Activated CD4-positive, alpha-beta T cell treated with anti-CD3 and anti-CD28 coated beads for 36 hours (primary cell): ENCODE measurements around the gene RAPGEF4. TPM values are rescaled to one million over a fixed set of nuclear protein-coding genes. Genes with fewer than 3 reads are reported as not detected.
"Not testable (repeated sequence)": the region's sequence is repeated elsewhere in the genome, so short reads cannot be mapped to it uniquely, and the experiment has no call there.

Experiments used
- ATAC-seq: fragments of 200-7000 bp; cut with Tn5 transposase; one replicate; pipeline ENCODE4 v1.10.0; 2021; ENCODE audit warnings: mild to moderate bottlenecking, moderate library complexity
- CTCF ChIA-PET: fragments of 350-600 bp; sonication (Branson Sonifier 250); formaldehyde crosslinking; loops from one replicate; lab custom pipeline; 2021; ENCODE audit warnings: antibody characterized with exemption; lab: Charles Lee
- POLR2A ChIA-PET: fragments of 350-600 bp; sonication (Branson Sonifier 250); formaldehyde crosslinking; loops from one replicate; lab custom pipeline; 2021; ENCODE audit warnings: antibody characterized with exemption, inconsistent platforms; lab: Charles Lee
- DNase-seq: peaks from one replicate; pipeline ENCODE4 v3.0.0-alpha.2; 2020
- H3K27ac Mint-ChIP-seq: one replicate; pipeline ENCODE4 v1.8.0; 2021; ENCODE audit warnings: mixed read lengths
- H3K27me3 Mint-ChIP-seq: one replicate; pipeline ENCODE4 v1.8.0; 2021; ENCODE audit warnings: mixed read lengths
- H3K36me3 Mint-ChIP-seq: one replicate; pipeline ENCODE4 v1.8.0; 2021; ENCODE audit warnings: low read depth, mixed read lengths
- H3K4me1 Mint-ChIP-seq: one replicate; pipeline ENCODE4 v1.8.0; 2021; ENCODE audit warnings: mixed read lengths
- H3K4me3 Mint-ChIP-seq: one replicate; pipeline ENCODE4 v1.8.0; 2021; ENCODE audit warnings: mild to moderate bottlenecking, moderate library complexity, mixed read lengths
- H3K9me3 Mint-ChIP-seq: one replicate; pipeline ENCODE4 v1.8.0; 2021; ENCODE audit warnings: low read depth, mixed read lengths
- intact Hi-C, 2 experiments: fragments of 100-400 bp; cut with DNase I in 1 of 2; cut with micrococcal nuclease in 1 of 2; formaldehyde crosslinking; loops; one replicate each; pipeline versions ENCODE4 v1.14.2 to v1.15.1; 2022 to 2024; cut with DNase I, micrococcal nuclease
- total RNA-seq, 2 experiments: library from RNA; stranded (reverse); gene quantifications; one replicate each; pipeline ENCODE4 v1.2.3, GENCODE V29; 2021

The RAPGEF4 gene
- total RNA-seq, 2 experiments from 2014 or later: 0.28 to 0.50 TPM

DNA sequence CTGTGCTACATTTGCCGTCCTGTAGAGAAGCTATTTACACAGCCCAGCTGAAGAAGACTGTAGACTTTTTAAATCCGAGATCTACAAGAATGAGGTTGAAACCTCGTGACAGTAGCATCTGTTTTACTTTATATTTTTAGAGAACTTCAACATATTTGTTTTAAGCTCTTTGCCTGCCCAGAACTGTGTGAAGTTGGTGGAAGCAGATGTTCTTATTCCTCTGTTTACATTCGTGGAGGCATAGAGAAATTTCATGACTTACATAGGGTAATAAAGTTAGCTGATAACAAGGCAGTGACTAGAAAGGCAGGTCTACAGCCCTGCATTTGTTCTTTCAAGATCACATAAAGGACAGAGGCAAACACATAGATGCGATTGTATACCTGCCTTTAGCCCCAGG is 293.0 kb downstream of the RAPGEF4 start:
- ATAC-seq (no peak), DNase-seq (no peak)
- peaks cover 4% of the 10 kb centered on the region for H3K4me1 Mint-ChIP-seq
- no peak overlapping the region for H3K4me3 Mint-ChIP-seq
- no peaks in the 10 kb centered on the region for H3K36me3 Mint-ChIP-seq
- H3K9me3 Mint-ChIP-seq: no peaks in the 10 kb centered on the region
- peaks cover 6% of the 10 kb centered on the region for H3K27me3 Mint-ChIP-seq
- intact Hi-C loops: loop anchor here (5.0 to 10.0 kb wide), 3 partner anchors 164 to 366 kb away; no protein-coding TSS in a partner anchor
- ChIA-PET POLR2A (no interaction called here), CTCF (interaction anchor here (0.6 to 10.6 kb wide), 26 partner anchors 11 to 509 kb away, joined by 3 to 307 read pairs (median 5); no protein-coding TSS in a partner anchor)
- no peak overlapping the region for H3K27ac Mint-ChIP-seq

DNA sequence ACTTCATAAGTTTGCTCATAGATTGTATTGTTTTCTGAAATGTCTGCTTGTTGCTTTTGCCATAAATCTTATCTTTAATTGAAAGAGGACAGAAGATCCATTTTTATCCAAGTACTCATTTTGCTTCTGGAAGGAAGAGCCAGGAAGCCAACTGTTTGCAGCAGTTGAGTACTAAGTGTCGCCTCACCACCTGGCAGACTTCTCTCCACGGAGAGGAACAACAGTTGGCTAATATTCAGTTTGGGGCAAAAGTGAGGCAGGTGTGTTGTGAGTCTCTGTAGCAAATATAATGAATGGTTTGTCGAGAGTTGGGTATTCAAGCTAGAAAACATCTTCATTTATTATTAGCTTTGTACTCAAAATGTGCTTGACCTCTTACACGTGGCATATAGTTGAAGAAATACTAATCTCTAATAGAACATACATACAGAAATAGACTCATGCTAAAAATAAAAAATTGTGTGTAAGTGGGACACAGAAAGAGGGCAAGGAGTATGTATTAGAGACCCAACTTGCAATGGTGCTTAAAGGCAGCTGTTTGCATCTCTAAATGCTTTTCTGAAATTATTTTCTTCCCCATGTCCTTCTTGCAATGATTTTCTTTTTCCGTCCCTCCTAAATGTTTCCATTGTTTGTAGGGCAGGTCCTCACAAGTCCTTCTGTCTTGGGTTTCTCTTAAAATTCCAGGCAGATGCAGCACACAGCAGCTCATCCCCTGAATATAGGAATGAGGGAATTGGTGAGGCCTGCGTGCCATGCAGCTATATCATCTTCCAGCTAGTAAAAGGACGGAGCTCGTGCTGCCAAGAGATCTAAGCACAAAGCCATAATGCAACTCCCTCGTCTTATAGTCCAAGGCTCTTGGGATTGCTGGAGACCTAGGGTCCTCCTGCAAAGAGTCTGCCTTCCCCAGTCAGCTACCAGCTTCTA is 295.2 kb downstream of the RAPGEF4 start:
- Mint-ChIP-seq H3K27ac (no peak overlapping the region), H3K9me3 (no peaks in the 10 kb centered on the region), H3K4me3 (no peak overlapping the region), H3K27me3 (peaks cover 6% of the 10 kb centered on the region), H3K36me3 (no peaks in the 10 kb centered on the region), H3K4me1 (peaks cover 4% of the 10 kb centered on the region)
- no peak for DNase-seq
- ATAC-seq: no peak
- CTCF ChIA-PET: interaction anchor here (0.5 to 10.6 kb wide), 6 partner anchors 47 to 1705 kb away, joined by 3 to 307 read pairs (median 4); no protein-coding TSS in a partner anchor
- intact Hi-C loops: no loop called here
- POLR2A ChIA-PET: no interaction called here

DNA sequence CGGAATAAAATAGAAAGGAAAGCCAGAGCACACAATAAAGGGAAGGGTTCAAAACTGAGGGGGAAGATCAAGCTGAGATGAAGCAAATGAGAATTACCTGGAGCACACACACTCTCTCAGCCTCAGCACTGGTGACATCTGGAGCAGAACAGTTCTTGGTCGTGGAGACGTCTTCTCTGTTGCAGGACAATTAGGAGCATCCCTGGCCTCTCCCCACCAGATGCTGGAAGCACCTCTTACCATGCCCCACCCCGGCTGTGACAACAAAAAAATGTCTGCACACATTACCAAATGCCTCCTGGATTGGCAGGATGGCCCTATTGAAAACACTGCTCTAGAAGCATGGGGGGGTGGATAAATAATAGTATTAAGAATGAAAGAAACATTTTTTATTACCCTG is 296.4 kb downstream of the RAPGEF4 start:
- Mint-ChIP-seq H3K36me3 (no peaks in the 10 kb centered on the region), H3K27me3 (peaks cover 6% of the 10 kb centered on the region), H3K27ac (no peak overlapping the region), H3K9me3 (no peaks in the 10 kb centered on the region), H3K4me1 (peaks cover 4% of the 10 kb centered on the region), H3K4me3 (no peak overlapping the region)
- intact Hi-C loops: no loop called here
- CTCF ChIA-PET: interaction anchor here (1.4 to 10.6 kb wide), 2 partner anchors 48 to 181 kb away, joined by 4 to 307 read pairs; no protein-coding TSS in a partner anchor
- POLR2A ChIA-PET: no interaction called here
- DNase-seq (no peak), ATAC-seq (no peak)

DNA sequence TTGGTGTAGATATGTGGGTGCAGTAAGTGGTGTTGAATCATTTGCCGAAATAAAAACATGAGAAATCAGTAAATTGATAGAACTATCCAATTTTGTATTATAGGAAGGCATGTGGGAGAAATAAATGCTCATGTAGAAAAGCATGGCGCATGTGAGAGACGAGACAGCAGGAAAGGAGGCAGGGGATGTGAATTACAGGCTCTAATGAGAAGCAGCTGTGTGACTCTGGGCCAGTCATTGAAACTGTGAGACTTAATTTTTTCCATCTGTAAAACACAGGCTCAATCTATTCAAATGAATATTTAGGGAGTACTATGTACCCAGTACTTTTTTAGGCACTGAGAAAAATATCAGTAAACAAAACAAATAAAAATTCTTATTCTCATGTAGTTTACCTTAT is 297.4 kb downstream of the RAPGEF4 start:
- Mint-ChIP-seq H3K27ac (no peak overlapping the region), H3K9me3 (no peaks in the 10 kb centered on the region), H3K27me3 (peaks cover 2% of the 10 kb centered on the region), H3K4me1 (no peaks in the 10 kb centered on the region), H3K36me3 (no peaks in the 10 kb centered on the region), H3K4me3 (no peak overlapping the region)
- DNase-seq (no peak), ATAC-seq (no peak)
- CTCF ChIA-PET: interaction anchor here (0.6 to 10.6 kb wide), 2 partner anchors 180 to 1725 kb away, joined by 3 to 307 read pairs; no protein-coding TSS in a partner anchor
- intact Hi-C loops: no loop called here
- POLR2A ChIA-PET: no interaction called here

DNA sequence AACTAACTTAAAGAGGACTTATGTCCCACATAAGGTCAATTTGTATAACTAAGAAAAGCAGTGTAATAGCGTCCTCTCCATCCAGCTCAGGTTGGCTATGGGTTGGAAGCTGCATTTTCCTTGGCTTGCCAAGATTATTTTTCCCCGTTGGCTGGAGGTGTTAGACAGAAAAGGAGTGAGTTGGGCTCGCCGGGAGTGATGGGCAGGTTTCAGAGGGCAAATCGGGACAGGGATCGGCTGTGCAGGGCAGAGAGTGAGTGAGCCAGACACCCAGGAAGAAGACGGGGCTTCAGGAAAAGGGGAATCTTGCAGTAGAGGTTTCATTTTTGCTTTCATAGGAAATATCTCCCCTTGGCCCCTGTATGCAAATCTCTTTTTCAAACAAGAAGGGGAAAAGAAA is 298.5 kb downstream of the RAPGEF4 start:
- peaks cover 4% of the 10 kb centered on the region for H3K27me3 Mint-ChIP-seq
- H3K4me1 Mint-ChIP-seq: no peaks in the 10 kb centered on the region
- intact Hi-C loops: no loop called here
- ChIA-PET POLR2A (no interaction called here), CTCF (no interaction called here)
- H3K4me3 Mint-ChIP-seq: no peak overlapping the region
- no peak overlapping the region for H3K27ac Mint-ChIP-seq
- H3K9me3 Mint-ChIP-seq: no peaks in the 10 kb centered on the region
- DNase-seq (no peak), ATAC-seq (no peak)
- no peaks in the 10 kb centered on the region for H3K36me3 Mint-ChIP-seq

GRCh38 chr2:173037245-173038120 is 301.8 kb downstream of the RAPGEF4 start:
- Mint-ChIP-seq H3K4me3 (no peak overlapping the region), H3K36me3 (no peaks in the 10 kb centered on the region), H3K27ac (no peak overlapping the region), H3K9me3 (no peaks in the 10 kb centered on the region), H3K4me1 (no peaks in the 10 kb centered on the region), H3K27me3 (peaks cover 1% of the 10 kb centered on the region)
- intact Hi-C loops: no loop called here
- DNase-seq (no peak), ATAC-seq (no peak)
- ChIA-PET CTCF (interaction anchor here (0.7 to 1.3 kb wide), 2 partner anchors 10 kb away, joined by 3 to 4 read pairs; no protein-coding TSS in a partner anchor), POLR2A (interaction anchor here (0.8 kb wide), 1 partner anchor 11 kb away, joined by 4 read pairs; no protein-coding TSS in a partner anchor)

DNA sequence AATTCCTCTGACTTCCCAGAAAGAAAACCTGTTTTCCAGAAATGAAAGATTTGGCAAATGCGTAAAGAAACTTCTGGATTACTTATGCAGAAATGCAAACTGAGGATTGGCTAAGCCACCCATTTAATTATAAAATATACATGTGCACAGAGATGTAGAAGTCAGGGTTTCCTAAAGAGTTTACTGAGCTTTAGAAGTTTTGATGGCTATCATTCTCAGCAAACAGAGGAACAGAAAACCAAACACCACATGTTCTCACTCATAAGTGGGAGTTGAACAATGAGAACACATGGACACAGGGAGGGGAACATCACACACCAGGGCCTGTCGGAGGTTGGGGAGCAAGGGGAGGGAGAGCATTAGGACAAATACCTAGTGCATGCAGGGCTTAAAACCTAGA is 302.6 kb downstream of the RAPGEF4 start:
- H3K9me3 Mint-ChIP-seq, ATAC-seq, intact Hi-C loops, DNase-seq, H3K4me1 Mint-ChIP-seq, H3K36me3 Mint-ChIP-seq, H3K27ac Mint-ChIP-seq, H3K4me3 Mint-ChIP-seq, H3K27me3 Mint-ChIP-seq: not testable (repeated sequence)
- ChIA-PET POLR2A (interaction anchor here (0.8 kb wide), 1 partner anchor 12 kb away, joined by 4 read pairs; no protein-coding TSS in a partner anchor), CTCF (interaction anchor here (0.7 kb wide), 1 partner anchor 11 kb away, joined by 3 read pairs; no protein-coding TSS in a partner anchor)

GRCh38 chr2:173040729-173041128 is 305.1 kb downstream of the RAPGEF4 start:
- ChIA-PET CTCF (interaction anchor here (0.9 kb wide), 1 partner anchor 14 kb away, joined by 3 read pairs; no protein-coding TSS in a partner anchor), POLR2A (no interaction called here)
- intact Hi-C loops: loop anchor here in 1 of 2 experiments (10.0 kb wide), 1 partner anchor 934 kb away; no protein-coding TSS in a partner anchor
- Mint-ChIP-seq H3K4me1 (no peaks in the 10 kb centered on the region), H3K9me3 (no peaks in the 10 kb centered on the region), H3K27me3 (peaks cover 1% of the 10 kb centered on the region), H3K27ac (no peak overlapping the region), H3K36me3 (no peaks in the 10 kb centered on the region), H3K4me3 (no peak overlapping the region)
- DNase-seq: no peak
- no peak for ATAC-seq

GRCh38 chr2:173043476-173043875 is 307.8 kb downstream of the RAPGEF4 start:
- no peak for ATAC-seq
- ChIA-PET POLR2A (no interaction called here), CTCF (interaction anchor here (2.4 kb wide), 1 partner anchor 15 kb away, joined by 16 read pairs; no protein-coding TSS in a partner anchor)
- H3K36me3 Mint-ChIP-seq: no peaks in the 10 kb centered on the region
- intact Hi-C loops: loop anchor here in 1 of 2 experiments (10.0 kb wide), 1 partner anchor 931 kb away; no protein-coding TSS in a partner anchor
- peaks cover 2% of the 10 kb centered on the region for H3K27me3 Mint-ChIP-seq
- no peaks in the 10 kb centered on the region for H3K9me3 Mint-ChIP-seq
- H3K27ac Mint-ChIP-seq: no peak overlapping the region
- H3K4me3 Mint-ChIP-seq: no peak overlapping the region
- peaks cover 2% of the 10 kb centered on the region for H3K4me1 Mint-ChIP-seq
- DNase-seq: no peak

DNA sequence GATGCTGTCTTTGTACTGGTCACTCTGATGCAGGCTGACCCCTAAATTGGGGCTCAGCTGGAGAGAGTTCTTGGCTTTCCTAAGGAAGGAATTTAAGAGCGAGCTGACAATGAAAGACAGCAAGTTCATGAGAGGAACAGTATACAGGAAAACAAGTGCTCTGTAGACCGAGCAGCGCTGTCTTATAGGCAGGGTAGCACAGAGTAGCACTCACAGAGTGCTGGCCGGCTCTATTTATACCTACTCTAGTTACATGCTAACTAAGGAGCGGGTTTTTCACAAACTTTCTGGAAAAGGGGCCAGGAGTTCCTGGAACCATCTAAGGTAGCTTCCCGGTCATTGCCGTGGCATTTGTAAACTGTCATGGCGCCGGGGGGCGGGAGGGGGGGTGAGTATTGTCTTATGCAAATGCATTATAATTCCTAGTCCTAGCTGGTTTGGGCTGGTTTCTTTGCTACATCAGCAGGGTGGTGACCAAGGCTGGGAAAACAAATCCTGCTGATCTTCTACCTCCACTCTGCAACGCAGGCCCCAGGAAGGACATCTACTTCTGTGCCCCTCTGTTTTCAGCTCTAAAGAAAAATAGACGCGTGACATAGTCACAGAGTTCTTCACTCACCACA is 308.4 kb downstream of the RAPGEF4 start:
- ATAC-seq (no peak), DNase-seq (no peak)
- Mint-ChIP-seq H3K4me1 (peaks cover 7% of the 10 kb centered on the region), H3K9me3 (no peaks in the 10 kb centered on the region), H3K4me3 (no peak overlapping the region), H3K27ac (no peak overlapping the region), H3K27me3 (peaks cover 2% of the 10 kb centered on the region), H3K36me3 (no peaks in the 10 kb centered on the region)
- intact Hi-C loops: loop anchor here in 1 of 2 experiments (10.0 kb wide), 1 partner anchor 931 kb away; no protein-coding TSS in a partner anchor
- POLR2A ChIA-PET: interaction anchor here (0.6 kb wide), 1 partner anchor 331 kb away, joined by 3 read pairs; no protein-coding TSS in a partner anchor
- CTCF ChIA-PET: interaction anchor here (2.4 kb wide), 1 partner anchor 16 kb away, joined by 16 read pairs; no protein-coding TSS in a partner anchor
